Measurements from ENCODE around the gene SETD2.
"Not testable (repeated sequence)": the region's sequence is repeated elsewhere in the genome, so short reads cannot be mapped to it uniquely, and the experiment has no call there.

The SETD2 gene

DNA sequence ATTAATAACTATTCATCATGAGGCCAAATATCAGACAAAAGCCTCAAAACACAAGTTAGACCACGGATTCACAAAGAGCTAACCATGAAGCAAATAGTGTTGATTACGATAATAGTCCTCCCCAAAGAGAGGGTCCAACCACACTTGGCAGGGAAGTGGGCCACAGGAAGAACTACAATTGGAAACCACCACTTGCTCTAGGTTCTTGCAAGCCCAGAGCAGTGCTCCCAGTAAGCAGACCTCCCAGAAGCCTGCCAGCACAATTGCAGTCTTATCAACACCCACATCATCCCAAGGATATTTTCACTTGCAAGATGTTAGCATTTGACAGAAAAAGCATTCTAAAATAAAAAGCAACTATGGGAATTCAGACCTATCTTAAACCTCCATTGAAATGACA lies 11.3 kb downstream of the SETD2 start:
- no peak for DNase-seq (ENCODE audit: low spot score)

DNA sequence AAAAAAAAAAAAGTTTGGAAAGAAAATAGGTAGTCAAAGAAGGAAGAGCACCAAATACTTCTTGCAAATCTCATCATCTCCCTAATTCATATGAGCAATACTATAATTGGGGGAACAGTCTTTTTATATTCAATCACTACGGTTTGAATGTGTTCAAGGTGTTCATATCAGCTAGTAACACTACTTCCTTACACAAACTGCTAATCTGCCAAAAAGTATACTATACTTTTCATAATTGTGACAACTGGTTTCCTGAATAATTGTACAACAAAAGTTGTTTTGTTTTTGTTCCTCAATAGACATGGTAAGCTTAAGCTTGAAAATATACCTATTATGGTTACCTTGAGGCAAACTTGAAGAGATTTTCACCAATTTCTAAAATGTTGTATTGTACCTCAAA lies 12.1 kb downstream of the SETD2 start:
- no peak for DNase-seq (ENCODE audit: low spot score)

DNA sequence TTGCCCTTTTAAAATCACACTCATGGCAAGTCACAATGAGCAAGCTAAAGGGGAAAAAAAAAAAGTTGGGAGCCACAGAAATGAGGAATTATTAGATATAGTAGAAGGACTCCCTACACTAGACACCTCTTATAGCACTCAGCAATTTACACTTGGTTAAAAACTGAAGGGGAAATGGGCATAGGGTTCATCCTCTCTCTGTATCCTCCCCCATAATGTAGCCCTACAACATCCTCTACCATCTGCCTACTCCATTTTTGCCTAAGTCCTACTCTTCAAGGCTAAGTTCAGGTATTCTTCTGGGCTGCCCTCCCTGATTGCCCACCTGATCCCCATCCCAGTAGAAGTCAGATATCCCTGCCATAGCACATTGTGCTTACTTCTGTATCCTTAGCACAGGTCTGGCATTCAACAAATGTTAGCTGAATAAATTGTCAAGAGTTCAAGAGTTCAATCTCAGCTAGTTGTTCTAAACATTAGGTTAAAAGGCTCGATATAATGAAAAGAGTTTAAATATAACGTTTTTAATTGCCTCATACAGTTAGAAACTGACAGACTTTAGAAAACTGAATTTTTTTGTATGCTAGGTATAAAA lies 14.5 kb downstream of the SETD2 start:
- no peak for DNase-seq (ENCODE audit: low spot score)

DNA sequence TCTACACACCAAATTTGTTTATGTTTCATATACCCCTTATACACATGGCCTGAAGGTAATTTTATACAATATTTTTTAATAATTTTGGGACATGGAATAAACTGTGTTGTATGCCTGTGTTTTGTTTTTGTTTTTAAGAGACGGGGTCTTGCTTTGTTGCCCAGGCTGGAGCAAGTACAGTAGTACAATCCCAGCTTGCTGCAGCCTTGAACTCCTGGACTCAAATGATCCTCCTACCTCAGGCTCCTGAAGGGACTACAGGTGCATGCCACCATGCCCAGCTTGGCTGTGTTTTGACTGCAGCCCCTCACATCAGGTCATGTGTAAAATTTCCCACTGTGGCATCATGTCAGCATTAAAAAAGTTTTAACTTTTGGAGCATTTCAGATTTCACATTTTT lies 18.6 kb downstream of the SETD2 start:
- DNase-seq (ENCODE audit: low spot score) = no peak

DNA sequence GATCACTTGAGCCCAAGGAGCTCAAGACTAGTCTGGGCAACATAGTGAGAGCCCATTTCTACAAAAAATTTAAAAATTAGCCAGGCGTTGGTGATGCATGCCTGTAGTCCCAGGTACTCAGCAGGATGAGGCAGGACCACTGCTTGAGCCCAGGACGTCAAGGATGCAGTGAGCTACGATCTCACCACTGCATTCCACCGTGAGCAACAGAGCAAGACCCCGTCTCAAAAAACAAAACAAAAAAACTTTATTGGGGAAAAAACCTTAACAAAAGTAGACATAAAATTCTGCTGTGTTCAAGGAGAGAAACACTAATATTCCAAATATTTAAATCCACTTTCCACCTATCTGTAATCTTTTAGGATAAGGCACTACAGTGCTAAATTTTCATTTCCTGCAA lies 20.8 kb downstream of the SETD2 start:
- DNase-seq (ENCODE audit: low spot score) = no peak

DNA sequence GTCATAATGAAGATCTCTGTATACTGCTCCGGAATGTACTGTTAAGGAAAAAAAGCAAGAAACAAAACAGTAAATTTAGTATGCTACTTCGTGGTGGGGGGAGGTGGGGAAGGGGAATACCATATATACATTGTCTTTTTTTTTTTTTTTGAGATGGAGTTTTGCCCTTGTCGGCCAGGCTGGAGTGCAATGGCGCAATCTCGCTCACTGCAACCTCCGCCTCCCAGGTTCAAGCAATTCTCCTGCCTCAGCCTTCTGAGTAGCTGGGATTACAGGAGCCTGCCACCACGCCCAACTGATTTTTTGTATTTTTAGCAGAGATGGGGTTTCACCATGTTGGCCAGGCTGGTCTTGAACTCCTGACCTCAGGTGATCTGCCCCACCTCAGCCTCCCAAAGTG lies 21.4 kb downstream of the SETD2 start:
- DNase-seq (ENCODE audit: low spot score) = not testable (repeated sequence)

DNA sequence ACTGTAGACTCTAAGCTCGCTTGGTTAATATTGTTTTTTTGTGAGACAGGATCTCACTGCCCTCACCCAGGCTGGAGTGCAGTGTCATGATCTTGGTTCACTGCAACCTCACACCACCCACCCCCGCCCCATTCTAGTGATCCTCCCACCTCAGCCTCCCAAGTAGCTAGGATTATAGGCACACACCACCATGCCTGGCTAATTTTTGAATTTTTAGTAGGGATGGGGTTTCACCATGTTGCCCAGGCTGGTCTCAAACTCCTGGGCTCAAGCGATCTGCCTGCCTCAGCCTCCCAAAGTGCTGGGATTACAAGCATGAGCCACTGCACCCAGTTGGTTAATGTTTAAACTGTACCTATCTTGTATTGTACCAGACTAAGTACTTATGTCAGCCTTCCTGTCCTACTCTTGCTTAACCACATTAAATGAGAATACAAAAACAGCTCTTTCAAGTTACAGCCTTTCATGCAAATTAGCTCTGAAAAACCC lies 22.9 kb downstream of the SETD2 start:
- not testable (repeated sequence) for DNase-seq (ENCODE audit: low spot score)

DNA sequence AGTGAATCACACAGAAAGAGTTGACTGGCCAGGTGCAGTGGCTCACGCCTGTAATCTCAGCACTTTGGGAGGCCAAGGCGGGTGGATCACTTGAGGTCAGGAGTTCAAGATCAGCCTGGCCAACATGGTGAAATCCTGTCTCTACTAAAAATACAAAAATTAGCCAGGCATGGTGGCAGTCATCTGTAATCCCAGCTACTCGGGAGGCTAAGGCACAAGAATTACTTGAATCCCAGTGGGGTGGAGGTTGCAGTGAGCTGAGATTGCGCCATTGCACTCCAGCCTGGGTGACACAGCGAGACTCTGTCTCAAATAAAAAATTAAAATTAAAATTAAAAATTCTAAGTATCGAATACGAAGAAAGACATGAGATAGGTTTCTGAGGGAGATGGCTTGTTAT lies 23.4 kb downstream of the SETD2 start:
- DNase-seq (ENCODE audit: low spot score) = not testable (repeated sequence)

DNA sequence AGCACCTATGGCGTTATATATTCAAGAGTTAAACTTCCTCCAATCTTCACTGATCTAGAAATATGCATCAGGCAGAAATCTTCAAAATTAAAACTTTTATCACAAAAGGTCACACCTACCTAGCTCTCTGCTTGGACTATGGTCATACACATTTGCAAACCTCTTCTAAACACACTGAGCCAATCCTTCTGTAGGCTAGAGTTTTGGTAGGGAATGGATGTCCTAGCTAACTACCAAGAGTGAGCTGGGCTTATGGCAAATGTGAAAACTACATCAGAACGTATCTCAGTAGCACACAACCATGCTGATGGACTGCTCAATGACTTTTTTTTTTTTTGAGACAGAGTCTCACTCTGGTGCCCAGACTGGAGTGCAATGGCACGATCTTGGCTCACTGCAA lies 29.6 kb downstream of the SETD2 start:
- DNase-seq (ENCODE audit: low spot score) = no peak

DNA sequence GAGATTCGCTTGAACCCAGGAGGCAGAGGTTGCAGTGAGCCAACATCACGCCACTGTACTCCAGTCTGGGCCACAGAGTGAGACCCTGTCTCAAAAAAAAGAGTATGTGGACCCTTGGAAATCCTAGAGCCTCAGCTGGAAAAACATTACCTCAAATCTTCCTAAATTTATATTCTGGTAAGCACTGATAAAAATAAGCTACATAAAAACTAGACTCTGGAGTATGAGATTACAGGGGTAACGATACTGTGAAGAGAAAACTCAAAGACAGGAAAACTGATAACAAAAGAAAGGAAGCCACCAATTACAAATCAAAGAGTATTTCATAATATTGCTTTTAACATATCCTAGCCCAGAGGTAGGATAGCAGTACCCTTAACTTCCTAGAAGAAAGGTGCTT lies 30.3 kb downstream of the SETD2 start:
- DNase-seq (ENCODE audit: low spot score) = no peak

DNA sequence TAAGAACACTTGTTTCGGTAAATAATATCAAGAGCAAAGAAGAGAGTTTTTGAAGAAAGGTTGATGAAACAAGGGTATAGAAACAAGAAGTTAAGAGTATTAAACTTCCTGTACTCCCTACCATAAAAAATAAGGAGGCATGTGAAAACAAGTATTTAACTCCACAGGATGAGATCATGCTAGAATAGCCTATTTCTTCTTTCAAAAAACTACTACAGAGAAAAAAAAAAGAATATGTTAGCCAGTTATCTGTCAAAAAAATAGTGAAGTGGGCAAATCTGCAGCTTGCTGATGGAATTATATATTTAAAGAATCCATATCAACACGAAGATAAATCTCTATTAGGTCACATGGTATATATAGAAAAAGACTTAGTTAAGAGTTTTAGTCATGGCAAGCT lies 33.4 kb downstream of the SETD2 start:
- DNase-seq (ENCODE audit: low spot score) = no peak

DNA sequence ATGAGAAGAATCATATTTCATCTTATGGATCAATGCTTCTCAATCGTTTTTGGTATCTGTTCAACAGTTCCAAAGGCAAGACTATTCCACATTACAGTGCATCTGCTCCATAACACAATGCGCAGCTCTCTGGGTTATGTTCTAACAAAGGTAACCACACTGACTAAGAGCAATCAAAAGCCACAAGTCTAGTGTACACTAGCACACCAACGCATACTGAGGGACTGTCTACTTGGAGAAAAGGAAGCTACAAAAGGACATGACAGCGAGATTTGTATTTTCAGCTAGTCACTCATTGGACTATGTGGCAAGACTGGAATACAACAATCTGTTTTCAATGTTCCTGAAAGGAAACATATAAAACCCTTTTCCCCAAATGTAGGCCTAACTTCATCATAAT lies 35.8 kb downstream of the SETD2 start:
- no peak for DNase-seq (ENCODE audit: low spot score)

DNA sequence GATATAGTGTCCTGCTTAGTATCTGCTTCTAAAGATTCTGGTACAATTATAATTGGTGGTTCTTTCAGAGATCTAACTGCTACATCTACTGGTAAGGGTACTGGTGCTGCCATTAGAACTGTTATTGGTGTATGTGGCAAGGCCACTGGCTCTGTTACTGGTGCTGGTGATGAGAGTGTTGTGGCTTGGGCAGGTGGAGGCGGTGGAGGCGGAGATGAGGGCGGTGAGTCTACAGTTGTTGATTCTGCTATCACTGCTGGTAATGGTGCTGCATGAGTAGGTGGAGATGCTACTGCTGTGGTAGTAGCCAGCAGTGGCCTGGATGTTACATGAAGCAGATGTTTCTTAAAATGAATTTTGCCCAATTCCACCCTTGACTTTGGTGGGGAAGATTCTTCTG lies 40.1 kb downstream of the SETD2 start:
- DNase-seq (ENCODE audit: low spot score) = no peak

DNA sequence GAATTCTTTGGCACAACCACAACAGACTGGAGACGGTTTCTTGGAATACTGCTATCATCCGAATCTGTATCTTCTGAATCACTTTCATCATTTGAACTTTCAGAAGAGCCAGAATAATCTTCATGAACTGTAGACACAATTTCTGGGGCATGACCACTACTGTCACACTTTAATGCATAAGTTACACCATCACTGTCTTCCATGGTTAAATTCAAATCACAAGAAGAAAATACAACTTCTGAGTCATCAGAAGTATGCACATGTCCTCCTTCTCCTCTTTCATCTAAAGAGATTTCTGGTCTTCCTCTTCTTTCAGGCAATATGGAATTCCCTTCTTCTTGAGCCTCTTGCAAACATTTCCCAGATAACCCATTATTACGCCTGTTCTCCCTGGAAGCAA lies 42.5 kb downstream of the SETD2 start:
- DNase-seq (ENCODE audit: low spot score) = no peak

DNA sequence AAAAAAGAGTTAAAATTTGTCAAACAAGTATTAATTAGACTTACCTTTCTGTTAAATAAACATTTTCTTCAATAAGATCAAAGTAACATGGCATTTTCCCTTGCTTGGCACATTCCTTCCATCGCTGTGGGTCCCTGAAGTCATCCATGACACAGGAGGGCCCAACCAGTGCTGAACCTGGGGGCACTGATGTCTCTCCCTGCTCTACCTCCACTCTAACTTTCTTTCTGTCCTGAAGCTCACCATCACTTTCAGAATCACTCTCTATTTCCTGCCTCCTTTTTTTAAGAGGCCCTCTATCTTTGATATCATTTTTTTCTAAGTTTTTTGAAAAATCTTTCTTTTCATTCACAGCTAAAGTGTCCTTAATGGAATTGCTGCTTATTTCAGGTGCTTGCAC lies 43.8 kb downstream of the SETD2 start:
- DNase-seq (ENCODE audit: low spot score) = no peak

DNA sequence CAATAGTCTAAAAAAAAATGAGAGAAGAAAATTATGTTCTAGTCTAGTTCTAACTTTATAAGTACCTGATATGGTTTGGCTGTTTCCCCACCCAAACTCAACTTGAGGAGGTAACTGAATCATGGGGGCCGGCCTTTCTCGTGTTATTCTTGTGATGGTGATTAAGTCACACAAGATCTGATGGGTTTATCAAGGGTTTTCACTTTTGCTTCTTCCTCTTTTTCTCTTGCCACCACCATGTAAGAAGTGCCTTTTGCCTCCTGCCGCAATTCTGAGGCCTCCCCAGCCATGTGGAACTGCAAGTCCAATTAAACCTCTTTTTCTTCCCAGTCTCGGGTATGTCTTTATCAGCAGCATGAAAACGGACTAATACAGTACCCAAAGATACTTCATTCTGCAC lies 44.5 kb downstream of the SETD2 start:
- DNase-seq (ENCODE audit: low spot score) = not testable (repeated sequence)

DNA sequence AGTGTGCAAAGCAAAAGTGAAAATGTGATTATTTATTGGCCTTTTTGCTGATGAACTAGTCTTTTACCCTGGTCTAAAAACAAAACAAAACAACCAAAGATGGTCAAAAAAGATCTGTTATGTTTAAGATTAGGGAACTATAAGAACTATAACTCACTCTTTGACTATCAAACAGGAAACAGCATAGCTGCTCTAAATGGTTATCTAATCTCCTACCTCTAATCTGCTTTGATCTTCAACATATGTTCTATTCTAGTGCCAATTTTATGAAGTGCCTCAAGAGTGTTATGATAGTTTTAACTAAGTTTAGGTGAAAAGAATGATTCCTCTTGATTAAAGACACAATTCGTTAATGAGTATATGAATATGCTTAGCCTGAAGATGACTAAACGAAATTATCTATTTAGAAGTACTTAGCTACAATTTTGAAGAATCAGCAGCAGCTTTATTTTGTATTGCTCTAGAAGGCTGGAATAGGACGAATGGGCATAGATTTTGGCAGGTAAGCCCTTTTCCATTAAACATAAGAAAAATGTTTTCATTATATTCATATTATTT lies 46.0 kb downstream of the SETD2 start:
- no peak for DNase-seq (ENCODE audit: low spot score)

DNA sequence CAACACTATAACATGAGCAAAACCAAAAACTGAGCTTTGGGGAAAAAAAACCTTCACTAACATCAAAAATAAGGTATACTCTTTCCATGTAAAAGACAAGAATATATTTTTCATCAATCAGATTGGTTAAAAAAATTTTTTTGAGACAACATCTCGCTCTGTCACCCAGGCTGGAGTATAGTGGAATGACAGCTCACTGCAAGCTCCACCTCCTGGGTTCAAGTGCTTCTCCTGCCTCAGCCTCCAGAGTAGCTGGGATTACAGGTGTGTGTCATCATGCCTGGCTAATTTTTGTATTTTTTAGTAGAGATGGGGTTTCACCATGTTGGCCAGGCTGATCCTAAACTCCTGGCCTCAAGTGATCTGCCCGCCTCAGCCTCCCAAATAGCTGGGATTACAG lies 48.4 kb downstream of the SETD2 start:
- DNase-seq (ENCODE audit: low spot score) = not testable (repeated sequence)

DNA sequence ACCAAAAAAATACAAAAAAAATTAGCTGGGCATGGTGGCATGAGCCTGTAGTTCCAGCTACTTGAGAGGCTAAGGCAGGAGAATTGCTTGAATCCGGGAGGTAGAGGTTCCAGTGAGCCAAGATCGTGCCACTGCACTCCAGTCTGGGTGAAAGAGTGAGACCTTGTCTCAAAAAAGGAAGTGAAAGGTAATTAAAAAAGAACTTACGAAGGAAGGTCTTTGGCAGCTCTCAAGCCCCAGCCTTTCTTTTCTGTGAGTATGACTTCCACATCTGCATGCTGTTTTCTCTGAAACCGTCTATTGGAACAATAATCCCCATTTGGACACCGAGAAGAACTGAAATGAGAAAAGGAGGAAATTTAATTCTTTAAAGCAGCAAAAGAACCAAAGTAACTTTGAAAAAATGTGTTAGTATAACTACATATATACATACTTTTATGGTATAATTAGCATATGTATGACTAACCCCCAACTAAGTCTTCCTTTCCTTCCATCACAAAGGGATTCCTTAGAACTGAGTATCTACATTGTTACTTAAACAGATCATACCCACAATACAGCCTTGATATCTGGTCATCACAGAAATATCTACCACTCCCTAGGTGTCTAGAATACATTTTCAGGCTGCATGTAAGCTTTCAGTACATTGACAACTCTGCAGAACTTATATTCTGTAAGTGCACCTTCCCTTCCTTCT lies 50.1 kb downstream of the SETD2 start:
- no peak for DNase-seq (ENCODE audit: low spot score)

DNA sequence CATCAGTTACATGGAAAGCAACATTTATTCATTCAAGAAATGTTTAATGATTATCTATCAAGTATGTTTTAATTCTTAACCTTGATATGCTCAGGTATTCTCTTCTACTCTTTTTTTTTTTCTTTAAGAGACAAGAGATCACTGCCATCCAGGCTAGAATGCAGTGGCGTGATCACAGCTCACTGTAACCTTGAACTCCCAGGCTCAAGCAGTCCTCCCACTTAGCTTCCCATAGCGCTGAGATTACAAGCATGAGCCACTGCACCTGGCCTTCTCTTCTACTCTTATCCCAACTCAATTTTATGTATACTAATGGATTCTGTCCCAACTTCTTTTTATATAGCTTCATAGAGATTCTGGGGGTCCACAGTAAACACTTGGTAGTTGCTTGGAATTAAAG lies 50.9 kb downstream of the SETD2 start:
- no peak for DNase-seq (ENCODE audit: low spot score)

DNA sequence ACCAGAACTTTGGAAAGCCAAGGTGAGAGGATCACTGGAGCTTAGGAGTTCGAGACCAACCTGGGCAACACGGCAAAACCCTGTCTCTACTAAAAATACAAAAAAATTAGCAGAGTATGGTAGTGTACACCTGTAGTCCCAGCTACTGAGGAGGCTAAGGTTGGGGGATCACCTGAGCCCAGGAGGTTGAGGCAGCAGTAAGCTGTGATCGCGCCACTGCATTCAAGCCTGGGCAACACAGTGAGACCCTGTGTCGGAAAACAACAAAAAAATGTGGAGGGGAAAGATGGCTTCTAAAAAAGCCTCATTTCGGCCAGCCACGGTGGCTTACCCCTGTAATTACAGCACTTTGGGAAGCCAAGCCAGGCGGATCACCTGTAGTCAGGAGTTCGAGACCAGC lies 54.5 kb downstream of the SETD2 start:
- no peak for DNase-seq (ENCODE audit: low spot score)

DNA sequence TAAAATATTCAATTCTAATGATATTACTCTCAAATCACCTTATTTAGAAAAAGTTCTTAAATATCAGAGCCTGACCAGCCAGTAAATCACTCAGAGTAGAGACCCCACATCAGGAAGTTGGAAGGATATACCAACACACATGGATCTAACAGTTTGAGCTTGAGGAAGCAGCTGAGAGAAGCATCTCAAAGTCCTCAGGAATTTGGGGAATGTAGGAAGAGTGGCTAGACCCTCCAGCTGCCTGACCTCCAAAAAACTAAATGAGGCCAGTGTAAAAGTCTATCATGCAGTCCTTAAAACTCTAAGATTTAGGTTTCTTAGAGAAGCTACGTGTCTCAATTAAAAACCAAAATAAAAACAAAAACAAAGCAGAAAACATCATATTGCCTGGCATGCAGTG lies 55.4 kb downstream of the SETD2 start:
- no peak for DNase-seq (ENCODE audit: low spot score)

DNA sequence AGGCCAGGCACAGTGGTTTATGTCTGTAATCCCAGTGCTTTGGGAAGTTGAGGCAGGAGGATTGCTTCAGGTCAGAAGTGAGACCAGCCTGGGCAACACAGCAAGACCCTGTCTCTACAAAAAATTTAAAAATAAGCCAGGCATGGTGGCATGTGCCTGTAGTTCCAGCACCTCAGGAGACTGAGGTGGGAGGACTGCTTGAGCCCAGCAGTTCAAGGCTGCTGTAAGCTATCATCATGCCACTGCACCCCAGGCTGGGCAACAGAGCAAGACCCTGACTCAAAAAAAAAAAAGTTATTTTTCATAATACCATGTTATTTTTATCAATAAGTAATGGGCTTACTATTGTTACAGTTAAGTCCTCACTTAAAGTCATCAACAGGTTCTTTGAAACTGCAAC lies 59.7 kb downstream of the SETD2 start:
- no peak for DNase-seq (ENCODE audit: low spot score)

DNA sequence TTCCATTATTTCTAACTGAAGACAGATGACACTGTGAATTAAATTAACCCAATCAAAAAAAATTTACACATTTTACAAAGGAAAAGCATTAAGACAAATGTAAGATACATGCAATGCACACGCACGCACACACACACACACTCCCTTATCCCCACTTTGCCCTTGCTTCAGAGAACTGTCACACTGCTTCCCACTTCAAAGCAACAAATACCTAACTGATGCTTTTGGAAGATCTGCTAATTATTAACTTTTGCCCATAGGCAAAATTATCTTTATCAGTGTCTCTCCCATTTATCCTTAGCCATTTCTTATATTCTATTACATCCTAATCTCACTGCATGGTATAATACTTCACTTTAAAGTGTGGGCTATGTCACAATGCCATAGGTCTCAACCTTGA lies 60.3 kb downstream of the SETD2 start:
- no peak for DNase-seq (ENCODE audit: low spot score)

Measured in pons (tissue), 1 donor.